ENCODE data around the gene CTNNA3.

- TF ChIP-seq CTCF (IDR thresholded peaks at IDR 0.05 in 2 of 3, conservative IDR thresholded peaks at IDR 0.05 in 1 of 3; ENCODE audit: borderline replicate concordance in 1 of 3, insufficient read depth in 1 of 3, low read depth in 2 of 3, low read length in 2 of 3) (no peak), EZH2phosphoT487 (IDR thresholded peaks at IDR 0.05; ENCODE audit: borderline replicate concordance) (no peak), REST (IDR thresholded peaks at IDR 0.05; ENCODE audit: low read depth) (no peak), POLR2A (IDR thresholded peaks at IDR 0.05; ENCODE audit: borderline replicate concordance, extremely low read depth, insufficient read depth, insufficient read length) (no peak), CEBPB (IDR thresholded peaks at IDR 0.05; ENCODE audit: low read depth) (no peak), POLR2AphosphoS5 (IDR thresholded peaks at IDR 0.05; ENCODE audit: low read depth, low read length) (no peak), FOSL1 (IDR thresholded peaks at IDR 0.05; ENCODE audit: low read depth) (no peak), EZH2 (IDR thresholded peaks at IDR 0.05) (no peak), SRF (IDR thresholded peaks at IDR 0.05; ENCODE audit: low read depth) (no peak), SP1 (IDR thresholded peaks at IDR 0.05; ENCODE audit: low read depth) (no peak)
These were observed 158.1 kb downstream of the CTNNA3 start for GRCh38 chr10:67537906-67538305.
